HG03354 (cell line): ENCODE measurements around the gene COL20A1.
"Not testable (repeated sequence)": the region's sequence is repeated elsewhere in the genome, so short reads cannot be mapped to it uniquely, and the experiment has no call there.

ENCODE experiments used
- ATAC-seq: cut with Tn5 transposase; IDR thresholded peaks from one replicate; pipeline ENCODE4 v1.9.1; 2021; ENCODE audit warnings: mild to moderate bottlenecking; ENCODE audit not compliant: unreplicated experiment, poor library complexity, severe bottlenecking

COL20A1 gene

DNA sequence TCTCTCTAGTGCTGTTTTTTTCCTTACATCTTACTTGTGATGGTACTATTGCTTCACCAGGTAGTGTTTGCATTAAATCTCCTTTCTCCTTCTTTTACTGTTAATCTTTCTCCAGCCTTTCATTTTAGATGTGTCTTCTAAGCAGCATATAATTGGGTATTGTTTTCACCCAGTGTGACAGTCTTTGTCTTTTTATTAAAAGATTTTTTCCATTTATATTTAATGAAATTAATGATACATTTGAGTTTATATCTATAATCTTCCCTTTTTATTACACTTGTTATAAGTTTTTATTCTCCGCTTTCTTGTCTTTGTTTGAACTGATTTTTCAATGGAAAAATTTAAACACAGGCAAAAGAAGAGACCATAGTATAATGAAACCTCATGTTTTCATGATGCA, 8.7 kb downstream of the COL20A1 start:
- no peak for ATAC-seq

DNA sequence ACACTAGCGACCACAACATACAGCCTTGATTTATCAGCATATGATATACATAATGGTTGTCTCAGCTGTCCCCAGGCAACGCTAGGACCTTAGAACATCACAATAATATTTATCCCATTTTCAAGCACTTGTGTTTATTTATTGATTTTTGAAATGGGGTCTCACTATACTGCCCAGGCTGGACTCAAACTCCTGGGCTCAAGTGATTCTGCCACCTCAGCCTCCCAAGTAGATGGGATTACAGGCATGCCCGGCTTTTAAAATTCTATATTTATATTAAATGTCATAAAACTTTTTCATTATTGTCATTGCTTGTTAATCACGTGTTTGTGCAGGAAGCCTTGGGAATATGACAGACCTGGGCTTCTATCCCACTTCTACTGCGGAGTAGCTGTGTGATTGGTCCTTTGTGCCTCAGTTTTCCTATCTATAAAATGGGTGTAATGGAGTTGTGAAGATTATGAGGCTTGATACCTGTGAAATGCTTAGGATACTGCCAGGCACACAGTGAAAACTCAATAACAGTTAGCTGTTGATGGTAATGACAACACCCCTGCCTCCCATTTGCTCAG, 10.2 kb downstream of the COL20A1 start:
- no peak for ATAC-seq

DNA sequence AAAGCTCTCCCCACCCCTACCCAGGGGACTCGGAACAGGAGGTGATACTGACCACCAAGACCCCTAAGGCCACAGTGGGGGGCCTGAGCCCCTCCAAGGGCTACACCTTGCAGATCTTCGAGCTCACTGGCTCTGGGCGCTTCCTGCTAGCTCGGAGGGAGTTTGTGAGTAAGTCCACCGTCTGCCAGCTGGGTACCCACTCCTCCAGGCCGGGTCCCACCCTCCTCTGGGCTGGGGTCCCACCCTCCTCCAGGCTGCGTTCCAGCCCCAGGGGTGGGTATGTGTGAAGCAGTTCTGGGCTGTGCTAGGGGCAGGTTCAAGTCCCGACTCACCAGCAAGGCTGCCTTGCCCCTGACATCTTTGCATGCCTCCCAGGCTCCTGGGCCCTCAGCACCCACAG, 12.4 kb downstream of the COL20A1 start:
- no peak for ATAC-seq

DNA sequence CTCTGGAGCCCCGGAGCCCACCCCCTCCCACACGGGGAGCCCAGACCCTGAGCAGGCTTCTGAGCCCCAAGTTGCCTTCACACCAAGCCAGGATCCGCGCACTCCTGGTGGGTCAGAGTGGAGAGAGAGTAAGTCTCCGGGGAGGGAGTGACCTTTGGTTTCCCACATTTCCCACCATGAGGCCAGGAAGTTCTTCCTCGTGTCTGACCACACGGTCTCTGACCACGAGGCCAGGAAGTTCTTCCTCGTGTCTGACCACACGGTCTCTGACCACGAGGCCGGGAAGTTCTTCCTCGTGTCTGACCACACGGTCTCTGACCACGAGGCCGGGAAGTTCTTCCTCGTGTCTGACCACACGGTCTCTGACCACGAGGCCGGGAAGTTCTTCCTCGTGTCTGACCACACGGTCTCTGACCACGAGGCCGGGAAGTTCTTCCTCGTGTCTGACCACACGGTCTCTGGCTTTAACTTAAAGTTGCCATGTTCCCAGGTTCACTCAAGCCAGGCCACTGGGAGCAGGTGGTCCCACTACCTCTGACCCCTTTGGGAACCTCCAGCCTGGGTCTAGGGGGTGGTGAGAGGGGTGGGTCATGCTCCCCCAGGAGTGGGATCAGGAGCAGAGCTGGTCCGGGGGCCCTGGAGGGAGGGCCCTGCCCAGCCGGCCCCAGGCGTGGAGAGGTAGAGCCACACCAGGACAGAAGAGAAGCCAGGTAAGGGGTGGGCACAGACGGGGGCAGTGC, 13.1 kb downstream of the COL20A1 start:
- ATAC-seq: not testable (repeated sequence)

DNA sequence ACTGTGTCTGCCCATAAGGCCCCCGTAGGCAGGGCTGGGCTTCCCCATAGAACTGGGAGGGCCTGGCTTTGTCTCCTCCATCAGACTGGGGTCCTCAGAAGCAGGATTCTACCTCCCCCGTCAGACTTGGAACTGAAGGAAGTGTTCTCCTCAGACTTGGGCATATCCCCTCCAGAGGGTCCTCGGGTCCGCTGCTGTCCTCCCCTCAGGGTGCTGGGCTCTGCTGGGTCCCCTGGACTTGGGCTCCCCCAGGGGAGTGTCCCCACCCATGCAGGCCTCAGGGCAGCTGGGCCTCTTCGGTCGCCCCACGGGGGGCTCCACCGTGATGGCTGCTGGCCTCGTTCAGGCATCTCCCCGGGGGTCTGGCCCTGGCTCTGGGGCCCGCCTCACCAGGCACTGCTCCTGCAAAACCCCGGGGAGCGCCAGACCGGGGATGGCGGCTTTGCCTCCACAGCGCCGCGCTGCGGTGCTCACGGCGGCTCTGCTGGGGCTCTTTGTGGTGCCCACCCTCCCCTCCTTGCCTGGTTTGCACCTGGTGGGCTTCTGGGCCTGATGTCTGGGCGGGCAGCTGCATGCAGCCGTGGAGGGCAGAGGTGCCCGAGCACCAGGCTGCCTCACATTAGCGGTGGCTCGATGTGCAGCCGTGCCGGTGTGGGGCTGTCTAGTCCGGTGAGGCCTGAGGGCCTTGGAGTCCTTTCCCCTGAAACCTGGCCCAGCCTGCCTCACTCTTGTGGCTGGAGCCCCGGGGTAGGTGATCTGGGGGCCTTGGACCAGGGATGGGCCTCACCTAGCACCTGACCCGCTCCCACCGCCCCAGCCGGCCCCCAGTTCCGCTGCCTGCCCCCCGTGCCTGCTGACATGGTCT, 13.9 kb downstream of the COL20A1 start:
- ATAC-seq: no peak

DNA sequence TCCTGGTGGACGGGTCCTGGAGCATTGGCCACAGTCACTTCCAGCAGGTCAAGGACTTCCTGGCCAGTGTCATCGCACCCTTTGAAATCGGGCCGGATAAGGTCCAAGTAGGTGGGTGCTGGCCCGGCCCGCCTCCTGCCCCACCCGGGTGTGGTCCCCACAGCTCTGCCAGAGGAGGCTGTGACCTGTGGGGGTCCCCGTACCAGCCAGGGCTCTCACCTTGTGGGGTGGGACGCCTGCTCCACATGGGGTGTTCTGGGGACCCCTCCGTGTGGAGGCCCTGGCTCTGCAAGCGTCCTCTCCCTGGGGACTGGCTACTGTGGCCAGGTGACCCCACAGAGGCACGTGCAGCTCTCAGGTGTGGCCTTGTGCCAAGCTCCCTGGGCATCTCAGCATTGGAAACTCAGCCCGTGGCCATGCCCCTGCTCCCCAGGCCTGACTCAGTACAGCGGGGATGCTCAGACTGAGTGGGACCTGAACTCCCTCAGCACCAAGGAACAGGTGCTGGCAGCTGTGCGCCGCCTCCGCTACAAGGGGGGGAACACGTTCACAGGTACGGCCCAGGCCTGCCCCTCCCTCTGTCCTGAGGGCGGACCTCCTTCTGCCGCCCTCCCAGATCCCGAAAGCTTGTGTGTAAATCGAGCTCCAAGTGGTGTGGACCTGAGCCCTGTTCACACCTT, 14.7 kb downstream of the COL20A1 start:
- ATAC-seq: no peak

DNA sequence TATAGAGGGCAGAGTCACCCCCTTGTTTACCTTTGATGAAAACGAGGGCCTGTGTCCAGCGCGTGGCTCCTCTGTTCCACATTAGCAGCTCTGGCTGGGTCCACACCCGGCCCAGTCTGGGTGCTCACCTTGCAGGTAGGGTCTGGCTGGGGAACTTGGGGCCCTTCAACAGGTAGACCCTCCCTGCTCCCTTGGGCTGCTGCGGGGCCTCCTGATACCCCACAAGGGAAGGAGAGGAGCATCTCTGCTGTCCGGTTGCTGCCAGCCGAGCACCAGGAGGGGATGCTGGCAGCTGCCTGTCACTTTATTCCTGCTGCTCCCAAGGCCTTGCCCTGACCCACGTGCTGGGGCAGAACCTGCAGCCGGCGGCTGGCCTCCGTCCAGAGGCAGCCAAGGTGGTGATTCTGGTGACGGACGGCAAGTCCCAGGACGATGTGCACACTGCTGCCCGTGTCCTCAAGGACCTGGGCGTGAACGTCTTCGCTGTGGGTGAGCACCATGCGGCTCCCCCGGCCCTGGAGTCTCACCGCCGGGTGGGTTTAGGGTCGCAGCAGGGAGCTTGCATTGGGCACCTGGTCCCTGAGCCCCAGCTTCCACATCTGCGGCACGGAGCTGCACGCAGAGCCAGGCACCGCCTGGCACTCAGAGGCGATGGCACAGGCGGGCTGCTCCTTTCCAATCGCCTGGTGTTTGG, 15.4 kb downstream of the COL20A1 start:
- ATAC-seq: no peak

DNA sequence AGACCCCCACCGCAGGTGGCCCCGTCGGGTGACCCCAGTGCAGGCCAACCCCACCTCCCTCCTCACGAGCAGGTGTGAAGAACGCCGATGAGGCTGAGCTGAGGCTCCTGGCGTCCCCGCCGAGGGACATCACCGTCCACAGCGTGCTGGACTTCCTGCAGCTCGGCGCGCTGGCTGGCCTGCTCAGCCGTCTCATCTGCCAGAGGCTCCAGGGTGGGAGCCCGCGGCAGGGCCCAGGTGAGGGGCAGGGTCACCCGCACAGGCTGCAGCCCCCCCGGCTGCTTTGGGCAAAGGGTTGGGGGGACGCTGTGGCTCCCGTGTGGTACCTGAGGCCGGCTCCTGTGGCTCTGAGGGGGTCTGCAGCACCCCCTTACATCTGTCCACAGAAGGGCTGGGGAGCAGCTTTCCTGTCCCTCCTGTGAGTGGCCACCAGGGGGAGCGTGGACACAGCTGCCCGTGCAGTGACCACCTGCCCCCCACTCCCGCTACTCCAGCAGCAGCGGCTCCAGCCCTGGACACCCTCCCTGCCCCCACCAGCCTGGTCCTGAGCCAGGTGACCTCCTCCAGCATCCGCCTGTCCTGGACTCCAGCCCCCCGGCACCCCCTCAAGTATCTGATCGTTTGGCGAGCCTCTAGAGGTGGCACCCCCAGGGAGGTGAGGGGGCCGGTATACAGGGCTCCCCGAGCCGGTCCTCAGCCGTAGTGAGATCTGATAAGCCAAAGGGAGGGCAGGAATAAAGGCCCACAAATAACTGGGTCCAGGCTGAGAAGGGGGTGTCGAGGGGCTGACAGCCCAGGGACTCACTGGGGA, 16.5 kb downstream of the COL20A1 start:
- ATAC-seq: no peak

DNA sequence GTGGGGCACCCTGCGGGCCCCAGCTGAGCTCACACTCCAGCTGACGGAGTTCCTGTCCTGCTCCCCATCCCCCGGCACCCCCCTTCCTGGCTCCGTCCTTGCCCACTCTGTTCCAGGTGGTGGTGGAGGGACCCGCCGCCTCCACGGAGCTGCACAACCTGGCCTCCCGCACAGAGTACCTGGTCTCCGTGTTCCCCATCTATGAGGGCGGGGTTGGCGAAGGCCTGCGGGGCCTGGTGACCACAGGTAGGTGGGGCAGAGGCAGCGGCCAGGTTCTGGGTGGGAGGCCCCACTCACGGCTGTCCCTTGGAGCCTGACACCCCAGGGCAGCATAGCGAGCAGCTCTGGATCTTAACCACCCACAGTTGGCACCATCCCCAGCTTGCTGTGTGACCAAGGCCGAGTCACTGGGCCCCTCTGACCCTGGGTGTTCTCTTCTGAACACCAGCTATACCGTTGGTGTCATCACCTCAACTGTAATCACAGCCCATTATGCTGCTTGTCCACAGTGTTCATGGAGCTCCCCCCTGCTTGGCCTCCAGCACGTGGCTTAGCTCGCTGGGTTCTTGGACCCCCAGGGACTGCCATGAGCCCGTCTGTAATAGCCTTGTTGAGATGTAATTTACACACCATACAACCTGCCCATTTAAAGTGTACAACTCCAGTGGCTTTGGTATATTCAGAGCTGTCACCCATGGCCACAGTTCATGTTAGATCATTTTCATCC, 17.4 kb downstream of the COL20A1 start:
- ATAC-seq: no peak

DNA sequence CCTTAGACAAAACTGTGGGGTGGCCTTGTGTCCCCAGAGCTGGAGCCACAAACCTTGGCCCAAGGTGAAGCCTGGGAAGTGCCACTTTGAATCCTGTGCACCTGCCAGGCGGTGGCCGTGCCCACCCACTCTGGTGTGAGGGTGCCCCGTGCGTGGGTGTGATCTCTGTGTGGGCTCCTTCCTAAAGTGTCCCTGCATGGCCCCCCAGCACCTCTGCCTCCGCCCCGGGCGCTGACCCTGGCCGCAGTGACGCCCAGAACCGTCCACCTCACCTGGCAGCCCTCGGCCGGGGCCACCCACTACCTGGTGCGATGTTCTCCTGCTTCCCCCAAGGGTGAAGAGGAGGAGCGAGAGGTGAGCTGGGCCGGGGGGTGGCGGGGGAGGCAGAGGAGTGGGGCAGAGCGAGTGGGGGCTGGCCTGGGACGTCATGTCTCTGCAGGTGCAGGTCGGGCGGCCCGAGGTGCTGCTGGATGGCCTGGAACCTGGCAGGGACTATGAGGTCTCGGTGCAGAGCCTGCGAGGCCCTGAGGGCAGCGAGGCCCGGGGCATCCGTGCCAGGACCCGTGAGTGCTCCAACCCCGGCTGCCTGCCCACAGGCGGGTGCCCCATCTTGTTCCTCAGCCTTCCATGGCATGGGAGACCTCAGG, 18.3 kb downstream of the COL20A1 start:
- no peak for ATAC-seq

DNA sequence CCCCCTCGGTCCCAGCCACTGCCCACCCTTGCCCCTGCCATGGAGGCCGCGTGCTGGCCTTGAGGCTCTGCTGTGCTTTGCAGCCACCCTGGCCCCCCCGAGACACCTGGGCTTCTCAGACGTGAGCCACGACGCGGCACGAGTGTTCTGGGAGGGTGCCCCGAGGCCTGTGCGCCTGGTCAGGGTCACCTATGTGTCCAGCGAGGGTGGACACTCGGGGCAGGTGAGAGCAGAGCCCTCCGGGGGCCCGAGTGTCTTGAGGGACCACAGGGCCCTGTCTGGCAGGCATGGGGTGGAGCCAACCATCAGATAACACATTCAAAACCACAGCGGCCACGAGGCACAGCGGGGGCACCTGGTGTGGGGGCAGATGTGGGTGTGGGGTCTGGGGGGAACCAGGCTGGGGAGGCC, 18.9 kb downstream of the COL20A1 start:
- no peak for ATAC-seq

DNA sequence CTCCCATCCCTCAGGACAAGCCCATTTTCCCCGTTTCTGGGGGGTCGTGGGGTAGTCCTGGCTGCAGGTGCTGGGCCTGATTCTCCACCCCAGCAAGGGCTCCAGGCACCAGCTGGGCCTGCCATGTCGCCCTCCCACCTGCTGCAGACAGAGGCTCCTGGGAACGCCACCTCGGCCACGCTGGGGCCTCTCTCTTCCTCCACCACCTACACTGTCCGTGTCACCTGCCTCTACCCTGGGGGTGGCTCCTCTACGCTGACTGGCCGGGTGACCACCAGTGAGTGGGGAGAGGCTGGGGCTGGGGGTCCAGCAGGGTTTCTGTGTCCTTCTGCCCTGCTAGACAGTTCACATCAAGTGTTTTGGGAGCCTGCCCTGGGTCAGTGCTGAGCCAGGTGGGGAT, 19.3 kb downstream of the COL20A1 start:
- ATAC-seq: no peak

DNA sequence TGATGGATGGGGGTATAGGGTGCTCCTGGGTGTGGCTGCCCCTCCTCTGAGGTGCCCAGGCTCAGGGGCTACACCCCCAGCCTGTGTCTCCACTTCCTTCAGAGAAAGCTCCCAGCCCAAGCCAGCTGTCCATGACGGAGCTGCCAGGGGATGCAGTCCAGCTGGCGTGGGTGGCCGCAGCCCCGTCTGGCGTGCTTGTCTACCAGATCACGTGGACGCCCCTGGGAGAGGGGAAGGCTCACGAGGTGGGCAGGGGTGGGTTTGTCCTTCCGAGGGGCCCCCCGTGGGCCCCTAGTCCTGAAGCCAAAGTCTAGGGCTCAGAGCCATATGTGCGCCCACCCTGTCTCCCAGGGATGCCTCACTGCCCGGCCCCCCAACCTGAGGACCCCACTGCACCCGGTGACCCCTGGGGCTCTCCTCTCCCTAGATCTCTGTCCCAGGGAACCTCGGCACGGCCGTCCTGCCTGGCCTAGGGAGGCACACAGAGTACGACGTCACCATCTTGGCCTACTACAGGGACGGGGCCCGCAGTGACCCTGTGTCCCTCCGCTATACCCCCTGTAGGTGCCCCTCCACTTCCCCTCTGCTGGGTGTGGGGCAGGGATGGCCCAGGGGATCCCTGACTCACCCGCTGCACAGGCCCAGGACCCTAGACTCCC, 19.8 kb downstream of the COL20A1 start:
- no peak for ATAC-seq

DNA sequence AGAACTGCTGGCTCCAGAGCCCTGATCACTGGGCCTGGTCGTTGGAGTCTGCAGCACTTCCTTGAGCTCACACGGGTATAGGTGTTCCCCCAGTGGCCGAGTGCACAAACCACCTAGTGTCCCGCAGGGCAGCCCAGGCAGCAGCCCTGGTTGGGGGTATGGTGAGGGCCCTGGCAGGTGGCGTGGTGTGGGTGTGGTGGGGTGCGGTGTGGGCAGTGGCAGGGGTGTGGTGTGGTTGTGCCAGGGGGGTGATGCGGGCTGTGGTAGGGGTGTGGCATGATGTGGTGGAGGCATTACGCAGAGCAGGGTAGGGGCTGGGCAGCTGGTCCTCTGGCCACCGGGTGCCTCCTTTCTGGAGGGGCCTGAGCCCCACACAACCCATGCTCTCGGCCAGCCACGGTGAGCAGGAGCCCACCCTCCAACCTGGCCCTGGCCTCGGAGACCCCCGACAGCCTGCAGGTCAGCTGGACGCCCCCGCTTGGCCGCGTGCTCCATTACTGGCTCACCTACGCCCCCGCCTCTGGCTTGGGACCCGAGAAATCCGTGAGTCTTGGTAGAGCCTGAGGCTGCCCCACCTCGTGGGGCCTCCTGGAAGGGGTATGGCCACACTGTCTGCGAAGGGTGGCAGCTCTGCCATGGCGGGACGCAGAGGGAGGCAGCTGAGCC, 20.5 kb downstream of the COL20A1 start:
- ATAC-seq: no peak

DNA sequence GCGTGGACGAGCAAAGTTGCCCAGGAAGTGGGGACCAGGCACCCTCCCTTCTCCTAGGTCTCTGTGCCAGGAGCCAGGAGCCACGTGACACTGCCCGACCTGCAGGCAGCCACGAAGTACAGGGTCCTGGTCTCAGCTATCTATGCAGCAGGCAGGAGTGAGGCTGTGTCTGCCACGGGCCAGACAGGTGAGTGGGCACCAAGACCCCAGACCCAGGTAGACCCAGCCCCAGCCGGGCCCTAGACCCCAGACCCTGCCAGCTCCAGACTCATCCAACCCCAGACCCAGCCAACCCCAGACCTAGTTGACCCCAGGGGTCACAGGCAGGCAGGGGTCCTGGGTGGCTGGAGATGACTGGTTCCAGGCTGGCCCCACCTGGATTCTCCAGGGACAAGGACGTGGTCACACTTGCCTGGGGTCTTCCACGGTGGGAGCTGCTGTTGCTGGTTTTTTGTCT, 21.1 kb downstream of the COL20A1 start:
- ATAC-seq: no peak

DNA sequence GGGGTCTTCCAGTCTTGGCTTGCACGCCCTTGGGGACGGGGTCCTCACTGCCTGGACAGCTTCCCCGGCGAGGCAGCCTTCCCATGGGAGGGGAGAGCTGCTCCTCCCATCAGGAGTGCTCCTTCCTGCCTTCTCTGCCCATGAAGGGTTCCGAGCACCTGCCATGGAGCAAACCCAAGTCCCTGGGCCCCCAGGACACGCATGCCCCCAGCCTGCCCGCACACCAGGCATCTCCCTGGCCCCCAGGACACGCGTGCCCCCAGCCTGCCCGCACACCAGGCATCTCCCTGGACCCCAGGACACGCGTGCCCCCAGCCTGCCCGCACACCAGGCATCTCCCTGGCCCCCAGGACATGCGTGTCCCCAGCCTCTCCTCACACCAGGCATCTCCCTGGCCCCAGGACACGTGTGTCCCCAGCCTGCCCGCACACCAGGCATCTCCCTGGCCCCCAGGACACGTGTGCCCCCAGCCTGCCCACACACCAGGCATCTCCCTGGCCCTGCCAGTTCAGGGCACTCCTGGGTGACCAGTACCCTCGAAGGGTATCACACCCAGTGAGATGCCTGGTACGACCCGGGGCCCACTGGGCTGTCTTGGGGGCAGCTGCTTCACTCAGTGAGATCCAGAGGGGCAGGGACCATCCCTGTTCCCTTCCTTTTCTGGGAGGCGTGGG, 21.7 kb downstream of the COL20A1 start:
- ATAC-seq: no peak
